ENCODE data around the gene SLC47A2.
"Not testable (repeated sequence)": the region's sequence is repeated elsewhere in the genome, so short reads cannot be mapped to it uniquely, and the experiment has no call there.

Gene SLC47A2

DNA sequence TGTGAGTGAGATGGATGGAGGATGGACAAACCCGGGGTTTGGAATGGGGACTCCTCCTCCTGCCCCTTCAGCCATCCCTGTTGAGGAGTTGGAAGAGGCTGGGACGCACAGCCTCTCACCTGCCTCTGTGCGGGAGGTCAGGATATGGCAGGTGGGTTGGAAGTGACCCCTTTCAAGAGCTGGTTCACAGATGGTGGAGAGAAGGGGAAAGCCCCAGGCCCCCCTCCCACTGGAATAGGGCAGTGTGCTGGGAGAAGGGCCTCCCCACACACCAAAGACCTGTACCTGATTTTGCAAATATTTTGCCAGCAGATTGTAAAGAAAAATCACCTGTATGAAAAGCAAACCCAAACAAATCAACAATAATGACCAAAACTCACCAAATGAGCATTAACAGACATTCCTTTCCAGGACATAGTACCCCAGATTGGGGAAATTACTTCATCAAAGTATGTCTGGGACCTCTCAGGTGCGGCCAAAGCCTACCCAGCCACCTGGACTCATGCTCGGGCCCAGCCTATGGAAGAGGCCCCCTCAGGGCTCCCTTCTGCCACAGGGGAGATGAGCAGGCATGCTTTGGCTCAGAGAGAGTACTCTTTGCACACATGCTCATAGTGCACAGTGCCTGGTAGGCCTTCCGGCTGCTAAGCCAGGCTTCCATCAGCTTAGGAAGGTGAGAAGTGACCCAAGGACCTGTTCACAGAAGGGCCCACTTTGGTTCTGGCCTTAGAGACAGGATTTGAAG, 7.8 kb downstream of the SLC47A2 start:
- no peak for DNase-seq (ENCODE audit: low read depth in 2 of 2)

DNA sequence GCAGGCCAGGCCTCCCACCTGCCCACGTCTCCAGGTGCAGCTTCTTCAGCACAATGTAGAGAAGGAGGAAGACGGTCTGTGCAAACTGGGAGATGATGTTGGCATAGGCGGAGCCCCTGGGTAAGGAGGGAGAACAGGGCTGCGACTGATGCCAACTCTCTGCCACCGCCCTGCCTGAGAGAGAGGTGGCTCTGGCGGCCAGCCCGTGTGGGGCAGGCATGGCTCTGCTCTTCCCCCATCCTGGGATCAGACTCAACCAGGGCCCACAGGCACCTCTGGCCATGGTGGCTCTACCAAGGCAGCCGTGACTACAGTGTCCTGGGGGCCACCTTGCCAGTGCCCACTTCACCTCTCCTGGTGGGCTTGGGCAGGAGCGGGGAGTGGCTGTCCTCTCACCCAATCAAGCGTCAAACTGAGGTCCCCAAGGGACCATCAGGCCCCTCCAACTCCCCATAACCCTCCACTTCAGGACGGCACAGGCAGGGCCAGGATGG, 8.6 kb downstream of the SLC47A2 start:
- no peak for DNase-seq (ENCODE audit: low read depth in 2 of 2)

GRCh38 chr17:19706791-19707727, 9.3 kb downstream of the SLC47A2 start:
- no peak for DNase-seq (ENCODE audit: low read depth in 2 of 2)

- no peak for DNase-seq (ENCODE audit: low read depth in 2 of 2)
Observed at GRCh38 chr17:19705771-19706770, 10.3 kb downstream of the SLC47A2 start.

- DNase-seq (ENCODE audit: low read depth in 2 of 2) = no peak
Observed at GRCh38 chr17:19705201-19705600, 11.2 kb downstream of the SLC47A2 start.

GRCh38 chr17:19703828-19704613, 12.4 kb downstream of the SLC47A2 start:
- no peak for DNase-seq (ENCODE audit: low read depth in 2 of 2)

DNA sequence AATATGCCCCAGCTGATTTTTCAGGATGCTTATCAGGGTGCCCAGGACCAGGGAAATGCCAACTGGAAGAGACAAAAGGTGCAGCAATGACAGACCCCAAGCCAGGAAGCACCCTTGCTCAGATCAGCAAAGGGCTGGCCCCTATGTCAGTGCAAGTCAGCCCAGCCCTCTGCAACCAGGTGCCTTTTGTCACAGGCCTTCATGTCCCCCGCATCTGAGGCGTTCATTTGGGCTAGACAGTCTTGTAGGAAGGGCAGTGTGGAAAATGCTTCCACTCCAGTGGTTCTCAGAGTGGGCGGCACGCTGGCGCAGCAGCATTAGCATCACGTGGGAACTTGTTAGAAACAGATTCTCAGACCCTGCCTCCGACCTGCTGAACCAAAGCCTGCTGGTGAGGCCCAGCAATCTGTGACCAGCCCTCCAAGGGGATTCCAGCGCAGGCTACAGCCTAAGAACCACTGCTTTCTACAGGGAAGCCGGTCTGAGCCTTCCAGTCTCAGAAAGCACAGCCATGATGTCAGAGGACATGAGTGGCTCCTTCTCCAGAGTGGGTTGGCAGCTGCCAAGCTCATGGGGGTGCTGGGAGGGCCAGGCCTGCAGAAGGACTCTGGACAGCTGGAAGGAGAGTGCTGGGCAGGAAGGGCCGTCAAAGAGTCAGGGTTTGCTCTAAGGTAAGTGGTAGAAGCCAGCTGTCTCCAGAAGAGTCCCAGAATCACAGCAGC, 13.1 kb downstream of the SLC47A2 start:
- no peak for DNase-seq (ENCODE audit: low read depth in 2 of 2)

- no peak for DNase-seq (ENCODE audit: low read depth in 2 of 2)
Observed at GRCh38 chr17:19702217-19702641, 14.2 kb downstream of the SLC47A2 start.

GRCh38 chr17:19686400-19687090, 29.8 kb downstream of the SLC47A2 start:
- DNase-seq (ENCODE audit: low read depth in 2 of 2) = no peak

GRCh38 chr17:19684909-19685580, 31.3 kb downstream of the SLC47A2 start:
- not testable (repeated sequence) for DNase-seq (ENCODE audit: low read depth in 2 of 2)

- DNase-seq (ENCODE audit: low read depth in 2 of 2) = no peak
Observed at GRCh38 chr17:19683117-19683516, 33.3 kb downstream of the SLC47A2 start.

GRCh38 chr17:19678581-19679453, 37.6 kb downstream of the SLC47A2 start:
- DNase-seq (ENCODE audit: low read depth in 2 of 2) = no peak

- DNase-seq (ENCODE audit: low read depth in 2 of 2) = no peak
Observed at GRCh38 chr17:19677736-19678379, 38.5 kb downstream of the SLC47A2 start.

- no peak for DNase-seq (ENCODE audit: low read depth in 2 of 2)
Observed at GRCh38 chr17:19676896-19677295, 39.5 kb downstream of the SLC47A2 start.

- no peak for DNase-seq (ENCODE audit: low read depth in 2 of 2)
Observed at GRCh38 chr17:19673623-19674022, 42.8 kb downstream of the SLC47A2 start.

GRCh38 chr17:19672009-19672750, 44.2 kb downstream of the SLC47A2 start:
- DNase-seq (ENCODE audit: low read depth in 2 of 2) = no peak
